Measurements from ENCODE around the gene EIF3I.

EIF3I gene

GRCh38 chr1:32180186-32181060 lies 41.8 kb upstream of the EIF3I start:
- no peak for TF ChIP-seq CTCF (IDR thresholded peaks at IDR 0.05; ENCODE audit: control insufficient read depth, insufficient read depth, low read depth, low read length, missing control alignments)
- DNase-seq (ENCODE audit: low read depth), result no peak
- H3K4me3 ChIP-seq (ENCODE audit: control insufficient read depth, low read depth, low read length), result peak overlapping the region; percentile 85

GRCh38 chr1:32181065-32181464 lies 41.1 kb upstream of the EIF3I start:
- peak overlapping the region; percentile 85 for H3K4me3 ChIP-seq (ENCODE audit: control insufficient read depth, low read depth, low read length)
- DNase-seq (ENCODE audit: low read depth), result no peak
- TF ChIP-seq CTCF (IDR thresholded peaks at IDR 0.05; ENCODE audit: control insufficient read depth, insufficient read depth, low read depth, low read length, missing control alignments), result no peak

- DNase-seq (ENCODE audit: low read depth), result no peak
- peak overlapping the region; percentile 85 for H3K4me3 ChIP-seq (ENCODE audit: control insufficient read depth, low read depth, low read length)
- TF ChIP-seq CTCF (IDR thresholded peaks at IDR 0.05; ENCODE audit: control insufficient read depth, insufficient read depth, low read depth, low read length, missing control alignments), result no peak
Observed at GRCh38 chr1:32181563-32181962, 40.6 kb upstream of the EIF3I start.

- no peak for TF ChIP-seq CTCF (IDR thresholded peaks at IDR 0.05; ENCODE audit: control insufficient read depth, insufficient read depth, low read depth, low read length, missing control alignments)
- DNase-seq (ENCODE audit: low read depth), result no peak
- peak overlapping the region; percentile 85; the same call in 1 of the 2 replicates for H3K4me3 ChIP-seq (ENCODE audit: control insufficient read depth, low read depth, low read length)
Observed at GRCh38 chr1:32182060-32182459, 40.1 kb upstream of the EIF3I start.

GRCh38 chr1:32184650-32185049 lies 37.6 kb upstream of the EIF3I start:
- no peak overlapping the region for H3K4me3 ChIP-seq (ENCODE audit: control insufficient read depth, low read depth, low read length)

GRCh38 chr1:32186077-32186476 lies 36.1 kb upstream of the EIF3I start:
- no peak overlapping the region for H3K4me3 ChIP-seq (ENCODE audit: control insufficient read depth, low read depth, low read length)
- no peak for TF ChIP-seq CTCF (IDR thresholded peaks at IDR 0.05; ENCODE audit: control insufficient read depth, insufficient read depth, low read depth, low read length, missing control alignments)
- DNase-seq (ENCODE audit: low read depth), result no peak

More at GRCh38 chr1:32184650-32185049, 37.6 kb upstream of the EIF3I start:
- no peak for TF ChIP-seq CTCF (IDR thresholded peaks at IDR 0.05; ENCODE audit: control insufficient read depth, insufficient read depth, low read depth, low read length, missing control alignments)
- no peak for DNase-seq (ENCODE audit: low read depth)

Data from AG09309 (cell line).